Erythroblast (primary cell): Measurements from ENCODE around the gene ANKH.

Experiments used
- GATA1 ChIP-seq: IDR thresholded peaks from 2 replicates; pipeline ENCODE4 v1.6.1; 2011; ENCODE audit warnings: low read depth, mild to moderate bottlenecking, control low read depth, low read length, moderate library complexity
- POLR2A ChIP-seq: IDR thresholded peaks from 2 replicates; pipeline ENCODE4 v1.6.1; 2011; ENCODE audit warnings: mild to moderate bottlenecking, low read length

DNA sequence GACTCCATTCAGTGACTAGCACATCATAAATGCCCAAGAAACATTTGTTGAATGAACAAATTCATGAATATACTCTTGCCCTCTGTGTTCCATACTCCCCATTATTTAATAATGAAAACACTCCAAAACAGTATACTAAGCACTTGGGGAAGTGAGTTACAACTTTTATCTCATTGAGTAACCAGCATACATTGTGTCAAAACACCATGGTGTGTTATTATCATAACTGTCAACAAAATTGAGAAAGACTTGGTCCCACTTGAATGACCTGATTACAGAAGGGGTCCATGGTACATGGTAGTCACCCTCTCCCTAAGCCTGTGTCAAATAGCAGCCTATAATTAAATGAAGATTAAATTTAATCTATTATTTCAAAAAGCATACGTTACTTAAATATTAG is 16.2 kb downstream of the ANKH start:
- TF ChIP-seq POLR2A (no peak), GATA1 (no peak)
